ENCODE data around the gene TEX55. TPM values are rescaled to one million over a fixed set of nuclear protein-coding genes. Genes with fewer than 3 reads are reported as not detected.
A peak's percentile ranks its signal among the peaks of the same experiment; 100 is the strongest.

Gene TEX55
- total RNA-seq = not detected

DNA sequence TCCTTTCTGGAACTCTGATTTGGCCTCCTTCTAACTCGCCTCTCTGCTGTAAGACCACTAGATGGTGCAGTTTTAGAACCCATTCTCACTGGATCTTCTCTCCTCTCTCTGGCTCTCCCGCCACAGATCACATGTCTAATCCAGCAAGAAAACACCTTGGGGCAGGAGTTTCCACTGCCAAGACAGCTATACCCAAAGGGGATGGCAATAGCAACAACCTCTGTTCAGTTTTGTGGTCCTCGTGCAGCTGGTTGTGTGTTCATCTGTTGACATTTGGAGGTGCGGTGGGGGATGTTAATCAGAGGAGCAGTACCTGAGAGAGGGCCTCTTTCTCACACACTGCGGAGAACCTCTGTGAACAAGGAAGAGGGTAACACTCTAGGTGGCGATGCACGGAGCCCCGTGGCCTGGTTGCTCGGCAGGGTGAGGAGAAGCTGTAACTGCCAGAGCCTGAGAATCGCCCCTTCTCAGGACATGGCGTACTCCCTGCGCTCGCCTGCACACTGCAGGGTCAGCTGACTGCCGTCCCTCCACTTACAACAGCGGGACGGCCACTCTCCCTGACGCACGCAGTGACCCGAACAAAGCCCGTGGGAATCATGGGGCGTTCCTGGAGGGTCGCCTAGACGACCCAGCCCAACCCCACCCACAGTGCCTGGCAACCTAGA is at the start of gene TEX55:
Gene TEX55 (plus strand): TSS at position 666 of the 668 bp plus-strand sequence. CDS start 25 bp downstream, outside the sequence.
- H3K27ac ChIP-seq = no peak within 1 kb of the TSS
- TF ChIP-seq, protein P1, sequence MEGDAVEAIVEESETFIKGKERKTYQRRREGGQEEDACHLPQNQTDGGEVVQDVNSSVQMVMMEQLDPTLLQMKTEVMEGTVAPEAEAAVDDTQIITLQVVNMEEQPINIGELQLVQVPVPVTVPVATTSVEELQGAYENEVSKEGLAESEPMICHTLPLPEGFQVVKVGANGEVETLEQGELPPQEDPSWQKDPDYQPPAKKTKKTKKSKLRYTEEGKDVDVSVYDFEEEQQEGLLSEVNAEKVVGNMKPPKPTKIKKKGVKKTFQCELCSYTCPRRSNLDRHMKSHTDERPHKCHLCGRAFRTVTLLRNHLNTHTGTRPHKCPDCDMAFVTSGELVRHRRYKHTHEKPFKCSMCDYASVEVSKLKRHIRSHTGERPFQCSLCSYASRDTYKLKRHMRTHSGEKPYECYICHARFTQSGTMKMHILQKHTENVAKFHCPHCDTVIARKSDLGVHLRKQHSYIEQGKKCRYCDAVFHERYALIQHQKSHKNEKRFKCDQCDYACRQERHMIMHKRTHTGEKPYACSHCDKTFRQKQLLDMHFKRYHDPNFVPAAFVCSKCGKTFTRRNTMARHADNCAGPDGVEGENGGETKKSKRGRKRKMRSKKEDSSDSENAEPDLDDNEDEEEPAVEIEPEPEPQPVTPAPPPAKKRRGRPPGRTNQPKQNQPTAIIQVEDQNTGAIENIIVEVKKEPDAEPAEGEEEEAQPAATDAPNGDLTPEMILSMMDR (IDR thresholded peaks at IDR 0.05) = peak; percentile 23 to 75 (median 63)
- no peak for TF ChIP-seq POLR2A (IDR thresholded peaks at IDR 0.05)
- WGBS, 2 donors = 59 to 61% methylated on average over 7 to 23 of the region's 23 CpGs
- intact Hi-C loops (cut with DNase I) = loop anchor here (10.0 kb wide), 1 partner anchor 99 kb away; the partner anchor contains the start of gene B4GALT4
- peak; percentile 90 for ATAC-seq
- no peaks in the 10 kb centered on the region for H3K36me3 ChIP-seq (replicated peaks in 1 of 2; ENCODE audit: insufficient read depth in 1 of 2, low read depth in 2 of 2)
- no peak within 1 kb of the TSS for H3K4me3 ChIP-seq
- H3K27me3 ChIP-seq = no peaks in the 10 kb centered on the region
- no peaks in the 10 kb centered on the region for H3K9me3 ChIP-seq
- DNase-seq = peak in 2 of 4 donors; percentile 27 to 36
- peaks cover 7% of the 10 kb centered on the region for H3K4me1 ChIP-seq

DNA sequence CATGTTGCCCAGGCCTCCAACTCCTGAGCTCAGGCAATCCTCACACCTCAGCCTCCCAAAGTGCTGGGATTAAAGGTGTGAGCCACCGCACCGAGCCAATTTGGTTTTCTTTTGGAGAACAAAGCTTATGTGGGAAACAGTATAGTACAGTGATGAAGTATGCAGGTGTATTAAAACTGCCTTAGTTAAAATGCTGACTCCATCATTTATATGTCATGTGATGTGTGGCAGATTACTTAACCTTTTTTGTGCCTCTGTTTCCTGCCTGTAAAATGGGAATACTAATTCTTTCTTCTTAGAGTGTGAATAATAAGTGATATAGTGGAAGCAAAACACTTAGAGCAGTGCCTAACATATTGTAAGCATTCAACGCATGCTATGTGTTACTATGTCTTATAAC is 48.0 kb upstream of the TEX55 start:
- intact Hi-C loops (cut with DNase I) = no loop called here
- DNase-seq (no peak), ATAC-seq (no peak)
- TF ChIP-seq, protein P1 (IDR thresholded peaks at IDR 0.05) = no peak
- no peak for TF ChIP-seq POLR2A (IDR thresholded peaks at IDR 0.05)
- no peaks in the 10 kb centered on the region for H3K9me3 ChIP-seq
- 91% methylated on average over 3 of the region's 3 CpGs for WGBS, 2 donors
- no peaks in the 10 kb centered on the region for H3K27me3 ChIP-seq
- H3K4me1 ChIP-seq = no peaks in the 10 kb centered on the region
- H3K36me3 ChIP-seq (replicated peaks in 1 of 2; ENCODE audit: insufficient read depth in 1 of 2, low read depth in 2 of 2) = no peaks in the 10 kb centered on the region
- H3K4me3 ChIP-seq = no peak overlapping the region
- no peak overlapping the region for H3K27ac ChIP-seq

DNA sequence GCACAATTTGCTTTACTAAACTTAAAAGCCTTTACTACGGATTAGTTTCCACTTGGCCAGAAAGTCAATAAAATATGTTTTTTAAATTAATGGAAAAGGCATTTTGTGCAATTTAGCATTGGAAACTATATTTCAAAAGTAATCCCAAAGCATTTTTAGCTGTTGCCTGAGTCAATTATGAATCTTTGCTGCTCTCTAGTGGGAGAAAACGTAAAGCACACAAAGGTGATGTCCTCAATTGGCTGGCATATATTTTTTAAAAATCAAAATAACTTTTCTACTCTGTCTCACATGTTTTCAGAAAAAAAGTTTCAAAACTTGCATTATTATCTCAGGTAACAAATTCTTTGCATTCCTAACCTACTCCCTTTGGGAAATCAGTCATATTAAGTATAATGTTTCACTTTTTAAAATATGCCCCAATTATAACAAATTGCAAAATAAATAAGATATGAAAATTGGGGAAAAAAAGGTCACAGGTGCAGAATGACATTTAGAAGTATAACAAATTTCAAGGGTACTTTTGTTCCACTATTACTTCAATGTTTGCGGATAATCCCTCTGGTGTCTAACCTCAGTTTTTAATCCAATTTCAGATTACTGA is 47.2 kb upstream of the TEX55 start:
- Histone ChIP-seq H3K4me1 (no peaks in the 10 kb centered on the region), H3K9me3 (no peaks in the 10 kb centered on the region), H3K36me3 (replicated peaks in 1 of 2; ENCODE audit: insufficient read depth in 1 of 2, low read depth in 2 of 2) (no peaks in the 10 kb centered on the region), H3K27ac (no peak overlapping the region), H3K4me3 (no peak overlapping the region), H3K27me3 (no peaks in the 10 kb centered on the region)
- ATAC-seq (no peak), DNase-seq (peak in 1 of 4 donors; percentile 25)
- WGBS, 2 donors = 17 to 25% methylated on average over 3 of the region's 3 CpGs
- intact Hi-C loops (cut with DNase I) = no loop called here
- TF ChIP-seq, protein P1 (IDR thresholded peaks at IDR 0.05) = peak; percentile 23 to 90 (median 80)
- no peak for TF ChIP-seq POLR2A (IDR thresholded peaks at IDR 0.05)

DNA sequence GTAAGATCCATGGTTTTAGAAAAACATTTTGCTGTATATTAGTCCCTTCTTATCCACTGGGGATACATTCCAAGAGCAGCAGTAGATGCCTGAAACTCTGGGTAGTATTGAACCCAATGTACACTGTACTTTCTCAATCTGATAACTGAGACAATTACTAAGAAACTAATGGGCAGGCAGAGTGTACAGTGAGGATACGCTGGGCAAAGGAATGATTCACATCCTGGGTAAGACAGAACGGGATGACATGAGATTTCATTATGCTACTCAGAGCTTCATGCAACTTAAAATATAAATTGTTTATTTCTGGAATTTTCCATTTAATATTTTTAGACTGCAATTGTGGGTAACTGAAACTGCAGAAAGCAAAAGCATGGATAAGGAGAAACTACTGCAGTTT is 46.2 kb upstream of the TEX55 start:
- DNase-seq = no peak
- intact Hi-C loops (cut with DNase I) = loop anchor here (2.0 kb wide), 1 partner anchor 219 kb away; no protein-coding TSS in a partner anchor
- Histone ChIP-seq H3K27ac (no peak overlapping the region), H3K9me3 (no peaks in the 10 kb centered on the region), H3K27me3 (no peaks in the 10 kb centered on the region), H3K36me3 (replicated peaks in 1 of 2; ENCODE audit: insufficient read depth in 1 of 2, low read depth in 2 of 2) (no peaks in the 10 kb centered on the region), H3K4me1 (no peaks in the 10 kb centered on the region), H3K4me3 (no peak overlapping the region)
- ATAC-seq = no peak
- 45 to 60% methylated on average over 2 of the region's 2 CpGs for WGBS, 2 donors
- no peak for TF ChIP-seq POLR2A (IDR thresholded peaks at IDR 0.05)
- TF ChIP-seq, protein P1 (IDR thresholded peaks at IDR 0.05) = no peak
